Measurements from ENCODE around the gene B3GAT1.

Gene B3GAT1

GRCh38 chr11:134333312-134333711 is 78.7 kb downstream of the B3GAT1 start:
- no peak for DNase-seq (ENCODE audit: low spot score)

DNA sequence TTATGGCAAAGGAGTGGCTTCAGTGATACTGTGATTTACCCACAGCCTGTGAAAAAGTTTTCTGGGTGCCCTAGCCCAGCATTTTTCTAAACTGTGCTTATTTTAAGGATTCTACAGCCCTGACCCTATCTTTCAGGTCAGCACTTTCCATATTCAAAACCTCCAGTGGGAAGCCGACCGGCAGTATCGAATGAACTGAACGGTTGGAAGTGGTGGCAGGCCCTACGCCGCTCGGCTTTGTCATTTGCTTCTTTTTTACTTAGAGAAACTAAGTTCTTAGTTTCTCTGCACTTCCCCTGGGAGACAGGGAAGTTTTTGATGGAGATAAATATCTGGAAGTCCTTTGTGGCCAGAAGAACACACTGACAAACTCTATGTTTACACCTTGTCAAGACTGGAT is 79.3 kb downstream of the B3GAT1 start:
- no peak for DNase-seq (ENCODE audit: low spot score)

GRCh38 chr11:134332189-134332631 is 79.8 kb downstream of the B3GAT1 start:
- no peak for DNase-seq (ENCODE audit: low spot score)

- DNase-seq (ENCODE audit: low spot score) = peak; percentile 40
Observed at GRCh38 chr11:134331354-134332188, 80.5 kb downstream of the B3GAT1 start, which contains the start of gene GLB1L2. Gene GLB1L2, plus strand, starts transcription at chr11:134331988. Its CDS starts 74 bp downstream, at chr11:134332062.

DNA sequence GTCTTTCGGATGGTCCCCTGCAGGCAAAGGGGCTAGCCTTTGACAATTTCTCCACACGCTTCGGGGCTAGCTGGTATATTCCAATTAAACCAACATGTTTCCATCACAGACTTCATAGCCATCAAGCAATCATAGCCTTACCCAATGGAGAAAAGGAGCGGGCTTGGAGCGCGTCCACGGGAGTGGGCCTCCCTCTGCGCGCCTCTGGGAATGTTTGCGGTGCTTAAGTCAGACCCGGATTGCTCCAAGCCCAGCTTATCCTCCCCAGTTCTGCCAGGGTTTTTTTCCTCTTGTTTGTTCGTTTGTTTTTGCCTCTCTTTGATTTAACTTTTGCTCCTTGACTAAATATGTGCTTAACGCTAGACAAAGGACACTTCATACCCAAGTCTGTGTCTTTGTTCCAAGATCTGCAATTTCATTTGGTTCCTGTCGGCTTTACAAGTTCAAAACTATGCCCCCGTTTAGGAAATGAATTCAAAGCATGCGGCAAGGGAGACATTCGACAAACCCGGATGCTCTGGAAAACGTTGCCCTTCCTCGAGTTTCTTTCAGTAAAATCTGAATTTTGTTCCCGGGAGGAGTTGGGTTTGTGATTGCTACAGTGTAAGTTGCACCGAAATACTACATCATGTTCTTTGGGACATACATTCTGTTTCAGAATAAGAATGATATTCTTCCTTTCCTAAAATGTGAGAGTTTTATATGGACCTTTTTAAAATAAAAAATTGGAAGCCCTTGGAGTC is 81.3 kb downstream of the B3GAT1 start:
- no peak for DNase-seq (ENCODE audit: low spot score)
